GM18526 (cell line): ENCODE data around the gene DCST2.

Source experiments
- POLR2A ChIP-seq: IDR thresholded peaks from 3 replicates; pipeline ENCODE4 v1.6.1; 2011; ENCODE audit not compliant: insufficient read length; ENCODE audit errors: extremely low read depth

DCST2 gene

GRCh38 chr1:155002464-155003226 lies 30.9 kb downstream of the DCST2 start, which contains the start of gene ZBTB7B:
Gene ZBTB7B, plus strand, starts transcription at chr1:155002802. Its CDS starts 11,859 bp downstream, at chr1:155014661.
- TF ChIP-seq POLR2A, result peak; percentile 16

GRCh38 chr1:155001675-155002463 lies 31.7 kb downstream of the DCST2 start:
- no peak for TF ChIP-seq POLR2A

- TF ChIP-seq POLR2A, result no peak
Measured at GRCh38 chr1:155001425-155001674, 32.2 kb downstream of the DCST2 start.

DNA sequence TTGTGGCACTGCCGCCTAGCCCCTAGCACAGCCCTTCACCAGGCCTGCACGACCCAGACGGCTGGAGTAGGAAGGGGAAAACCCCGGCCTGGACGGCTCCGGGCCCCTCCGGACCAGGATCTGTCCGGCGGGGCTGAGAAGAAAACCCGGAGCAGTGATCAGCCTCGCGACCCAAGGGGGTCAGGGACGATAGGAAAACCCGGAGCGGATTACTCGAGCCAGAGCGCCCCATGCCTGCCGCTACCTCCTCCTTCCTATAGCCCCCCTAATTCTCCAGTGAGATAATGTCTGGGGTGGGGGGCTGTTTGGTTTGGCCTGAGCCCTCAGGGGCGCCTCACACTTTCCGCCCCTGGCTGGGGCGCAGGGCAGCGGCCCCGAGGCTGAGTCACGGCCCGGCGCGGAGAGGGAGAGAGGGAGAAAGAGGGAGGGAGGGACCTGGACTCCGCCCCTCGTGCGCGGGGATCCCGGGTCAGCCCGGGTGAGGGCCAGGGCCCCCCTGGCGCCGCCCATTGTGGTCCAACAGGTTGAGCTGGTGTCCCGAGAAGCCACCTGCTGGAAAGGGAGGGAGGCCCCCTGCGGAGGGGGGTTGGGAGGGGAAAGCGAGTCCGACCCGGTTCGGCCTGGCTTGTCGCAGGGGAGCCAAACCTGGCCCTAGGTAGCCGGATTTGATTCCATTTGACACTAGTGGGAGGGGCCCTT lies 32.7 kb downstream of the DCST2 start:
- TF ChIP-seq POLR2A, result peak; percentile 44

- peak; percentile 4 for TF ChIP-seq POLR2A
Measured at GRCh38 chr1:155000411-155000725, 33.2 kb downstream of the DCST2 start.

DNA sequence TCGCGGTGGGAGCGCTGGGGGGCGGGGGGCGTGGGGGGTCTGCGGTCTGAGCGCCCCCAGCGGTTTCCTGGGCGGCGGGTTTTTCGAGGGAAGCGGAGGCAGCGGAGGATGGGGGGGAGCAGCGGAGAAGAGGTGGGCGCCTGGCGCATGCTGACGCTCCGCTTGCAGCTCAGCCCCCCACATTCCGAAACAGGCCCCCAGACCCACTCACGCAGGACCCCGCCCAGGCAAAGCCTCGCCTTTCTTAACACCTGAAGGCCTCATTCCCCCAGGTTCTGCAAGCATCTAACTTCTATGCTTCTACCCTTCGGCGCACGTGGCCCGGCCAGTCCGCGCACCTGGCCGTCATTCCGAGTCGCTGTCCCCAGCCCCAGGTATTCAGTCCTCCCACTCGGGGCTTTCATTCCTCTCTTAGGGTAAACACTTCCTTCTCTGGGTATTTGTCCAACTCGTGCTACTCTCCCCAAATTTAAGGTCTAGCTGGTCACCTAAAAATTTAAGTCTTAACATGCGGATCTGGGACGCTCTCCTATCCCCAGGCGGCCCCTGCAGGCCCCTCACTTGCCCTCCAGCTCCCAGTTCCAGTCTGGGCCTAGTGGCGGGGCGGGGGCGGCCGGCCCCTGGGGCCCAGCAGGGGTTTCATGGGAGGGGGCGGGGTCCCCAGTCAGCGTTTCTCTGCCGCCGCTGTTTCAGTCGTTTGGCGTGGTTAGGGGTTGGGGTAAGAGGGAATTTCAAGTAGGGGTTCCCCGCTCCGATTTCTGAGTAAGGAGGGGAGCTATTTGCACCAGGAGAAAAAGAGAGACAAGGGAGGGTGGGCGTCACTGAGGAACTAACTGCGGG lies 33.8 kb downstream of the DCST2 start:
- no peak for TF ChIP-seq POLR2A

DNA sequence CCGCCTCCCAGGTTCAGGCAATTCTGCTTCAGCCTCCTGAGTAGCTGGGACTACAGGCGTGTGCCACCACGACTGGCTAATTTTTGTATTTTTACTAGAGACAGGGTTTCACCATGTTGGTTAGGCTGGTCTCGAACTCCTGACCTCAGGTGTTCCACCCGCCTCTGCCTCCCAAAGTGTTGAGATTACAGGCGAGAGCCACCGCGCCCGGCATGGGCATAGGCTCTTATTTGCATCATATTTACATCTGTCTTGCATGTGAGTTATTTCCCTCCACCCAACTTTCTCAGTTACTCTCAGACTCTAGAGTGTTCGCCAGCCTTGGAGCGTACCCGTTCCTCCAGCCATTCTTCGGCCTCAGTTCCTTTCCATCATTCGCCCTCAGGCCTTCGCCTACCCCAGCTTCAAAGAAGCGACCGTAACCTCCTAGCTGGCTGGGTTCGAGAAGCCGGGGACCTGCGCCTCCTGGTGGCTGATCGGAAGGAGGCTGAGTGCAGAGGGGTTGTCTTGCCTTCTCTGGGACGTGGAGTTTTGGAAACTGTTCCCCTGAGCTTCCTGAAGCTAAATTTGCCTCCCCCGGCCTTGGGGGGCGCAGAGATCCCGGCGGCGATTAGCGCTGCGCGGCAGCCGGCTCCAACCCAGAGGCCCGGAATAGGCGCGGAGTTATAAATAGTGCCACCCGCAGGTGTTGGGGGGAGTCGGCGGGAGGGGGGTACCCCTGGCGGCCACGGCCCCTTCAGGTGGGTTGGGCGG lies 34.6 kb downstream of the DCST2 start:
- TF ChIP-seq POLR2A, result peak; percentile 58

GRCh38 chr1:154998201-154998780 lies 35.3 kb downstream of the DCST2 start:
- no peak for TF ChIP-seq POLR2A

DNA sequence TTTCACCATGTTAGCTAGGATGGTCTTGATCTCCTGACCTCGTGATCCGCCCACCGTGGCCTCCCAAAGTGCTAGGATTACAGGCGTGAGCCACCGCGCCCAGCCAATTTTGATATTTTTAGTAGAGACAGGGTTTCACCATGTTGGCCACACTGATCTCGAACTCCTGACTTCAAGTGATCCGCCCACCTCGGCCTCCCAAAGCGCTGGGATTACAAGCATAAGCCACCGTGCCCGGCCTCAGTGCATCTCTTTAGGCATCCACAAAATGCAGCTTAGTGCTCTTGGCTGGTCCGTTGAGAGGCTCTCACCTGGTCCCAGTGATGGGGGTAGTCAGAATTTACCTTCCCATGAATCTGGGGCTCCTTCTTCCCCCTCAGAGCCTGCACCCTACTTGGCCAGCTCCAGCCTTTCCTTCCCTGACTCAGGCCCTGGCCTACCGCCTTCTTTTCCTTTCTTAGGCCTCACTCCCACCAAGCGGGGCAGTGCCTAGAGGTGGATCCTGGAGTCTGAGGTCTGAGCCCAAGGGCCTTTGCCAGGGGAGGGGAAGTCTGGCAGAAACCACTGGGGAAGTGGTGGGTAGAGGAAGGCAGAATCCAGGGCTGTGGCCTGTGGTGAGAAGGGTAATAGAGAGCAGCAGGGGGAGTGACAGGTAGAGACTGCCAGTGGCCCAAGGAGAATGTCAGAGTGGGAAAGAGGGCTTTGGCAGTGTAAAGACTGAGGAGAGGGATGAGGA lies 36.4 kb downstream of the DCST2 start:
- TF ChIP-seq POLR2A, result no peak

DNA sequence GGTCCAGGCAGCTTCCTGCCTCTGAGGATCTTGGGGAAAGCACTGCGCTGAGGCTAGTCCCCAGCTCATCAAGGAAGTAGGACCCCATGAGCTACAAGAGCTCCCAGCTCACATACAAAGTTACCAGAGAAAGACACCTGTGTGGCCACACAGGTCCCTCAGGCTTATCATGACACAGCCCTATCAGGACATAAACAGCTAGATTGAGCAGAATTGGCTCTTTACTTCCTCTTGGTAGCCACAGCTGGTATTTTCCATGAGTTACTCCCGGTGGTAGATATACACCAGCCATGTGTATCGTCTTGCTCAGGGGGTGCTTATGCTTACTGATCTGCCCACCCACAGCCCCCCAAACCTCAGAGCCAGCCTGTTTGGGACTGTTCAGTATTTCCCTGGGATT lies 39.0 kb downstream of the DCST2 start:
- no peak for TF ChIP-seq POLR2A

DNA sequence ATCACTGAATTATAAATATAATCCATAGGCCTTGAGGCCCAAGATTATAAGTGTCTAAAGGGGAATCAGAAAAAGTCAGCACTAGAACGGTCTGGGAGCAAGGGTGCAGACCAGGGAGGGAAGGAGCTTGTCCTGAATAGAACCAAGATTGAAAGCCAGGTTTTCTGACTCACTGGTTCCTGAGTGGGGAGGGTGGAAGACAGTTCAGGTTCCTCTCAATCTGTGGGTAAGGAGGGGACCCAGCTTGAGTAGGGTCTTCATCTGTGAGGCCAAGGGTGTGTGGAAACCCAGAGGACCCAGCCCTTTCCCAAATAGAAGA lies 39.4 kb downstream of the DCST2 start:
- TF ChIP-seq POLR2A, result no peak

DNA sequence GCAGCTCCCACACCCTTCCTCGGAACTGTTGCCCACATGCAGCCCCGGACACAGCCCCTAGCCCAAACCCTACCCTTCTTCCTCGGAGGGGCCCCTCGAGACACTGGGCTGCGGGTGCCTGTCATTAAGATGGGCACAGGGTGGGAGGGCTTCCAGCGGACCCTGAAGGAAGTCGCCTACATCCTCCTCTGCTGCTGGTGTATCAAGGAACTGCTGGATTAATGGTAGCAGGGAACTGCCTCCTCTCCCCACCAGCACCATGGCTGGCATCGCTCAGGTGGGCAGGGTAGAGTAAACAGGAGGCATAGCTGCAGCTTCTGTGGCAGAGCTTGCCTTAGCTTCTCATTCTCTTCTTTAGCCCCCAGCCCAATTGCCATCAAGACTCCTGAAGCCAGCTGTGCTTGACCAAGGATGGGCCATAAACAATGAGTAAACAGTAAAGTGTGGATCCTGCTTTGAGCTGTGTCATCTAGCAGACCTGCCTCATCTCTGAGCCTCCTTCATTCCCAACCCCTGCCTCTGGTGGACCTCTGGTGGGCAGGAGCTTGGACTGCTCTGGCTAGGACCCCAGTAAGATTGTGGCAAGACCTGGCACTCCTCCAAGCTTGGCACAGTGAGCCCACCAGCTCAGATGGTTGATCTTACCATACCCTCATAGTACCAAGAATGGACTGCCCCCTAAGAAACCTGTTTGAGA lies 39.9 kb downstream of the DCST2 start, which contains the start of gene LENEP:
LENEP (plus strand) TSS at position 15 of the 697 bp plus-strand sequence; CDS start at position 37, 22 bp downstream.
- TF ChIP-seq POLR2A, result no peak
